ENCODE results near the gene DAPK2. TPM values are rescaled to one million over a fixed set of nuclear protein-coding genes. Genes with fewer than 3 reads are reported as not detected.
"Not testable (repeated sequence)": the region's sequence is repeated elsewhere in the genome, so short reads cannot be mapped to it uniquely, and the experiment has no call there.

DAPK2 gene
- total RNA-seq = 0.81 TPM

- peak; percentile 44 to 50 (median 45) for DNase-seq (ENCODE audit: low read depth in 2 of 3, low spot score in 2 of 3)
Observed at GRCh38 chr15:64046421-64047153, at the start of gene DAPK2. TSS of gene DAPK2 (minus strand) at chr15:64046485. CDS start at chr15:64040261, 6,224 bp downstream.

- DNase-seq (ENCODE audit: low read depth in 2 of 3, low spot score in 2 of 3) = no peak
Observed at GRCh38 chr15:64095431-64095794, 49.1 kb upstream of the DAPK2 start.

GRCh38 chr15:64093627-64094417 is 47.5 kb upstream of the DAPK2 start, which contains the start of gene CIAO2A:
TSS of gene CIAO2A (minus strand) at chr15:64093838. CDS start at chr15:64093768, 70 bp downstream.
- peak; percentile 74 to 99 (median 98) for DNase-seq (ENCODE audit: low read depth in 2 of 3, low spot score in 2 of 3)

GRCh38 chr15:64092864-64093626 is 46.8 kb upstream of the DAPK2 start:
- peak in 2 of 3 donors; percentile 63 to 71 for DNase-seq (ENCODE audit: low read depth in 2 of 3, low spot score in 2 of 3)

- DNase-seq (ENCODE audit: low read depth in 2 of 3, low spot score in 2 of 3) = no peak
Observed at GRCh38 chr15:64092075-64092820, 46.0 kb upstream of the DAPK2 start.

GRCh38 chr15:64090527-64090926 is 44.2 kb upstream of the DAPK2 start:
- peak in 2 of 3 donors; percentile 32 to 51 for DNase-seq (ENCODE audit: low read depth in 2 of 3, low spot score in 2 of 3)

GRCh38 chr15:64089543-64090280 is 43.4 kb upstream of the DAPK2 start:
- peak in 1 of 3 donors; percentile 37 for DNase-seq (ENCODE audit: low read depth in 2 of 3, low spot score in 2 of 3)

- DNase-seq (ENCODE audit: low read depth in 2 of 3, low spot score in 2 of 3) = no peak
Observed at GRCh38 chr15:64082757-64083156, 36.5 kb upstream of the DAPK2 start.

- DNase-seq (ENCODE audit: low read depth in 2 of 3, low spot score in 2 of 3) = not testable (repeated sequence)
Observed at GRCh38 chr15:64073496-64073895, 27.2 kb upstream of the DAPK2 start.

GRCh38 chr15:64072812-64073211 is 26.5 kb upstream of the DAPK2 start:
- DNase-seq (ENCODE audit: low read depth in 2 of 3, low spot score in 2 of 3) = no peak

- DNase-seq (ENCODE audit: low read depth in 2 of 3, low spot score in 2 of 3) = no peak
Observed at GRCh38 chr15:64071931-64072765, 25.9 kb upstream of the DAPK2 start.

- DNase-seq (ENCODE audit: low read depth in 2 of 3, low spot score in 2 of 3) = no peak
Observed at GRCh38 chr15:64070965-64071851, 24.9 kb upstream of the DAPK2 start.

- no peak for DNase-seq (ENCODE audit: low read depth in 2 of 3, low spot score in 2 of 3)
Observed at GRCh38 chr15:64070106-64070505, 23.8 kb upstream of the DAPK2 start.

- DNase-seq (ENCODE audit: low read depth in 2 of 3, low spot score in 2 of 3) = no peak
Observed at GRCh38 chr15:64068133-64068532, 21.8 kb upstream of the DAPK2 start.

GRCh38 chr15:64067564-64068030 is 21.3 kb upstream of the DAPK2 start:
- DNase-seq (ENCODE audit: low read depth in 2 of 3, low spot score in 2 of 3) = peak; percentile 38 to 84 (median 68)

GRCh38 chr15:64066451-64066850 is 20.2 kb upstream of the DAPK2 start:
- no peak for DNase-seq (ENCODE audit: low read depth in 2 of 3, low spot score in 2 of 3)

- DNase-seq (ENCODE audit: low read depth in 2 of 3, low spot score in 2 of 3) = no peak
Observed at GRCh38 chr15:64060716-64061115, 14.4 kb upstream of the DAPK2 start.

- DNase-seq (ENCODE audit: low read depth in 2 of 3, low spot score in 2 of 3) = not testable (repeated sequence)
Observed at GRCh38 chr15:64059104-64059503, 12.8 kb upstream of the DAPK2 start.

Measured in hematopoietic multipotent progenitor cell (in vitro differentiated cells).